GM19043 (cell line): Measurements from ENCODE around the gene NSD1.
A peak's percentile ranks its signal among the peaks of the same experiment; 100 is the strongest.

Experiments used
- ATAC-seq: cut with Tn5 transposase; IDR thresholded peaks from one replicate; pipeline ENCODE4 v1.9.1; 2021; ENCODE audit warnings: low read depth; ENCODE audit not compliant: unreplicated experiment

The NSD1 gene

GRCh38 chr5:177269232-177269895, 135.8 kb downstream of the NSD1 start:
- ATAC-seq = no peak

GRCh38 chr5:177269976-177270375, 136.4 kb downstream of the NSD1 start:
- ATAC-seq = no peak

- no peak for ATAC-seq
These were observed 137.1 kb downstream of the NSD1 start for GRCh38 chr5:177270653-177271052.

- ATAC-seq = no peak
These were observed 137.5 kb downstream of the NSD1 start for GRCh38 chr5:177271113-177271512.

- no peak for ATAC-seq
These were observed 142.3 kb downstream of the NSD1 start for GRCh38 chr5:177275883-177276282.

GRCh38 chr5:177276886-177277285, 143.3 kb downstream of the NSD1 start:
- ATAC-seq = no peak

GRCh38 chr5:177288191-177288590, 154.6 kb downstream of the NSD1 start:
- no peak for ATAC-seq

GRCh38 chr5:177290816-177291596, 157.4 kb downstream of the NSD1 start:
- ATAC-seq = no peak

- ATAC-seq = no peak
These were observed 158.2 kb downstream of the NSD1 start for GRCh38 chr5:177291735-177292134.

- no peak for ATAC-seq
These were observed 160.4 kb downstream of the NSD1 start for GRCh38 chr5:177293819-177294581.

- no peak for ATAC-seq
These were observed 161.1 kb downstream of the NSD1 start for GRCh38 chr5:177294632-177295031.

GRCh38 chr5:177295924-177296323, 162.4 kb downstream of the NSD1 start:
- ATAC-seq = no peak

- ATAC-seq = no peak
These were observed 163.0 kb downstream of the NSD1 start for GRCh38 chr5:177296581-177296980.

- ATAC-seq = no peak
These were observed 164.3 kb downstream of the NSD1 start for GRCh38 chr5:177297922-177298321.

- ATAC-seq = no peak
These were observed 166.1 kb downstream of the NSD1 start for GRCh38 chr5:177299697-177300096.

- peak; percentile 51 for ATAC-seq
These were observed 166.8 kb downstream of the NSD1 start for GRCh38 chr5:177300236-177300880.

GRCh38 chr5:177300951-177301350, 167.4 kb downstream of the NSD1 start:
- no peak for ATAC-seq

- no peak for ATAC-seq
These were observed 168.1 kb downstream of the NSD1 start for GRCh38 chr5:177301503-177302165.

- no peak for ATAC-seq
These were observed 169.0 kb downstream of the NSD1 start for GRCh38 chr5:177302354-177303110.
